HG02678 (cell line): ENCODE measurements around the gene TRIM13.

Experiments
- ATAC-seq: cut with Tn5 transposase; IDR thresholded peaks from one replicate; pipeline ENCODE4 v1.9.1; 2021; ENCODE audit warnings: mild to moderate bottlenecking, moderate library complexity; ENCODE audit not compliant: unreplicated experiment

The TRIM13 gene

GRCh38 chr13:49996161-49996915 lies 504 bp upstream of the TRIM13 start:
- ATAC-seq, result peak; percentile 50

- ATAC-seq, result no peak
Observed at GRCh38 chr13:49997955-49998354, 1.1 kb downstream of the TRIM13 start.

- no peak for ATAC-seq
Observed at GRCh38 chr13:49998714-49999624, 2.1 kb downstream of the TRIM13 start.

GRCh38 chr13:50001287-50001686 lies 4.4 kb downstream of the TRIM13 start:
- ATAC-seq, result no peak

- no peak for ATAC-seq
Observed at GRCh38 chr13:50006426-50007135, 9.7 kb downstream of the TRIM13 start.

- ATAC-seq, result no peak
Observed at GRCh38 chr13:50011461-50011860, 14.6 kb downstream of the TRIM13 start.

GRCh38 chr13:50012396-50013169 lies 15.7 kb downstream of the TRIM13 start:
- no peak for ATAC-seq

- no peak for ATAC-seq
Observed at GRCh38 chr13:50014386-50014785, 17.5 kb downstream of the TRIM13 start.

- ATAC-seq, result no peak
Observed at GRCh38 chr13:50015258-50015657, 18.4 kb downstream of the TRIM13 start, which contains the start of gene KCNRG. Gene KCNRG (plus strand): TSS chr13:50015444. CDS start chr13:50015494, 50 bp downstream.

- ATAC-seq, result no peak
Observed at GRCh38 chr13:50015750-50016149, 18.9 kb downstream of the TRIM13 start.

- ATAC-seq, result no peak
Observed at GRCh38 chr13:50016444-50016843, 19.6 kb downstream of the TRIM13 start.

- no peak for ATAC-seq
Observed at GRCh38 chr13:50017819-50018218, 21.0 kb downstream of the TRIM13 start.

- no peak for ATAC-seq
Observed at GRCh38 chr13:50025436-50025835, 28.6 kb downstream of the TRIM13 start.

GRCh38 chr13:50026788-50027473 lies 30.1 kb downstream of the TRIM13 start:
- ATAC-seq, result peak; percentile 100

GRCh38 chr13:50030315-50030714 lies 33.5 kb downstream of the TRIM13 start:
- no peak for ATAC-seq

- no peak for ATAC-seq
Observed at GRCh38 chr13:50033725-50034124, 36.9 kb downstream of the TRIM13 start.

- no peak for ATAC-seq
Observed at GRCh38 chr13:50037788-50038187, 40.9 kb downstream of the TRIM13 start.

- ATAC-seq, result no peak
Observed at GRCh38 chr13:50038266-50038665, 41.4 kb downstream of the TRIM13 start.

- no peak for ATAC-seq
Observed at GRCh38 chr13:50052478-50052877, 55.6 kb downstream of the TRIM13 start.

GRCh38 chr13:50053844-50054243 lies 57.0 kb downstream of the TRIM13 start:
- ATAC-seq, result no peak
